Femur (tissue), 1 donor: ENCODE results near the gene TLE5.
"Not testable (repeated sequence)": the region's sequence is repeated elsewhere in the genome, so short reads cannot be mapped to it uniquely, and the experiment has no call there.

Source experiments
- DNase-seq: peaks from one replicate; pipeline ENCODE4 v3.0.0-alpha.2; 2017

The TLE5 gene

DNA sequence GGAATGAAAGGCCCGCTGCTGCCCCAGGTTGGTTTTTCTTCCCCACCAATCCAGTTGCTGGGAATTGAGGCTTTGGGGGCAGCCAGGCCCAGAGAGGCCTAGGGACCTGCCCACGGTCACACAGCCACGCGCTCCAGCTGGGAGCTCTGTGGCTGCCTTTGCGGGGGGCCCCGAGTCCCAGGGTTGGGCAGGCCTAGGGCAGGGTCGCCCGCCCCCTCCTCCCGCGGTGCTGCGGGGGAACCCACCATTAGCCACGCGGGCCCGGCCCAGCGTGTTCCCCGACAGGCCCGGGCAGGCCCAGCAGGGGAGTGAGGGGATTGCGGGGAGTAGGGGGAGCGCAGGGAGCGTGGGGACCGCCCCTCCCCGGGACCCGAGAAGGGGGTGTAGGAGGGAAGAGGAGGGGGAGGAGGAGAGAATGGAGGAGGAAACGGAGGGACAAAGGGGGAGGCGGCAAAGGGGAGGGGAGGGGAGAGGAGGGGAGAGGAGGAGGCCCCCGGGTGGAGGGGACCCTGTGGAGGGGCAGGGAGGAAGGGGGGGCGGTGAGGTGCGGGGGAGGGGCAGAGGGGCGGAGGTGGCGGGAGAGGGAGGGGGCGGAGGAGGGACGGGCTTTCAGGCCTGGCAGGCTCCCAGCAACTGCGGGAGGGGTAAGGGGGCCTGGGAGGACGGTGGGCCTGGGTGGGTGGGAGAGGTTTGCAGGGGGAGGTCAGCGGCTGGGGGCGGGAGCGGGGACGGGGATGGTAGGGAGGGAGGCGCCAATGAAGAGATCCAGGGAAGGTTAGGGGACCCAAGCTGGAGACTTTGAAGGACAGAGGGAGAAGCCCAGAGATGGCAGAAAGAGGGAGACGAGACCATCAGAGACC is 20.3 kb downstream of the TLE5 start:
- peak; percentile 55 for DNase-seq

GRCh38 chr19:3041327-3041726 is 21.0 kb downstream of the TLE5 start:
- no peak for DNase-seq

- no peak for DNase-seq
Observed at GRCh38 chr19:3039641-3040077, 22.6 kb downstream of the TLE5 start.

DNA sequence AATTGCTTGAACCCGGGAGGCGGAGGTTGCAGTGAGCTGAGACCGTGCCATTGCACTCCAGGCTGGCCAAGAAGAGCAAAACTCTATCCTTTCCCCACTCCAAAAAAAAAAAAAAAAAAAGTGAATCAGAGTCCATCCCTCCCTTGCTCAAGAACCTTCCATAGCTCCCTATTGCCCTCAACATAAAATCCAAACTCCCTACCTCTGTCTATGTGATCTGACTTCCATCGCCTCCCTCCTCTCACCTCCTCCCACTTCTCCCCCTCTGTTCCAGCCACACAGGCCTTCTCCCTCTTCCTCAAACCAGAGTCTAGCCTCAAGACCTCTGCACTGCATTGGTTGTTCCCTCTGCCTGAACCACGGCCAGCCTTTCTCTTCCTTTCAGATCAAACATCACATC is 23.2 kb downstream of the TLE5 start:
- no peak for DNase-seq

- DNase-seq: no peak
Observed at GRCh38 chr19:3038214-3038613, 24.1 kb downstream of the TLE5 start.

- DNase-seq: not testable (repeated sequence)
Observed at GRCh38 chr19:3036977-3037544, 25.2 kb downstream of the TLE5 start.

GRCh38 chr19:3036119-3036976 is 25.9 kb downstream of the TLE5 start:
- DNase-seq: peak; percentile 97

DNA sequence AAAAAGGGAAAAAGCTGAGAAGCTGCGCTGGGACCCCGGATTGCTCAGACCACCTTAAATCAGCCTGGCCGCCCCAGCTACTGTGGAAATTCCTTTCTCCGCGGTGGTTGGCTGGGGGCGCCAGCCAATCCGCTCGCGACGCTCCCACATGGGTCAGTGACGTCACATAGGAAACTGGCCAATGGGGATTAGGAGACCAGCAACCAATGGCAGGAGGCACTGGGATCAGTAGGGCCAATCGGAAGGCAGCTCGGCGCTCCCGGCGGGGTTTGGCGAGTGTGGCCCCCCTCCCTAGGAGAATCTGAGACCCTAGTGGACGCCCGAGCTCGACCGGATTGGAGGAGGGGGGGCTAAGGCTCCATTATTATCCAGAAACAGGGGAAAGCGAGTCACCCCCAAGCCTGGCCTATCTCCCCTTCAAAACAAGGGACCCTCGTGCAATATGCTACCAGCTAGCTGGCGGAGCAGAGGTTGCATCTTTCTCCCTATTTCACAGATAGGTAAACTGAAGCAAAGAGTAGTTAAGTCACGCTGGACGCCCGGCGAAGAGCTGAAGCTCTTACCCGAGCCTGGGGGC is 26.7 kb downstream of the TLE5 start:
- peak; percentile 99 for DNase-seq

DNA sequence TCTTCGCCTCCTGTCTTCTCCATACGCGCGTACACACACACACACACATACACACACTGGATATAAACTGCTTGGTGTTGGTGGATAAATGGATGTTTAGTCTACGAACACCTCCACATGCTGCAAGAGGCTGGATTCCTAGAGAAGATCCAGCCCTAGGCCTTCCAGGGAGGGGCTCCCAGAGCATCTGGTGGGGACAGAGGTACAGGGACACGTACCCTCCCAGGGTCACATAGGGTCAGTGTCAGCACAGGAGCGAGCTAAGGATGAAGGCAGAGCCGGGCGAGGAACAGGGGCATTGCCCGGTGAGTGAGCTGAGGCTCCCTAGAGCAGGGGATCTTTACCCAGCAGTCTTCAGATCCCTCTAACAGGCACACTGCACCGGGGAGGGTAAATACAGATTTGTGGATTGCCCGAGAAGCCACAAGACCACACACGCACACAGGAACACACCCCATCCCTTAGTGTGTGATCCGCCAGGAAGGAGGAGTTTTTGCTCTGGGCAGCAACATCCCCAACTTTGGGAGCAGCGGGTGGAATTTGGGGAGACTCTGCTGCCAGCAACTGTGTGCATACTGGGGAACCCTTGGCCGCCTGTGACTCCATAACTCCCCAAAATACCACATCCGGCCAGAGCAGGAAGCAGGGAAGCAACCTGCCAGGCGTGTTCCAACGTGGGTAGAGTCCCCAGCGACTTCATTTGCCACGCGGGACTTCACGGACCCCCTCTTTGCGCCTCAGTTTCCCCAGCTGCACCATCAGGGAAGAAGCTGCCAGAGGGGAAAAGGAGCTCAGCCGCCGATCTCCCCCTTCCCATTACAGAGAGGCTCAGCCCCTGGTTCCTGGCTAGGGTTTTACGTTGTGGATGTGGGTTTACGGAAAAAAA is 27.4 kb downstream of the TLE5 start:
- DNase-seq: peak; percentile 75

- DNase-seq: no peak
Observed at GRCh38 chr19:3034406-3034655, 28.0 kb downstream of the TLE5 start.

DNA sequence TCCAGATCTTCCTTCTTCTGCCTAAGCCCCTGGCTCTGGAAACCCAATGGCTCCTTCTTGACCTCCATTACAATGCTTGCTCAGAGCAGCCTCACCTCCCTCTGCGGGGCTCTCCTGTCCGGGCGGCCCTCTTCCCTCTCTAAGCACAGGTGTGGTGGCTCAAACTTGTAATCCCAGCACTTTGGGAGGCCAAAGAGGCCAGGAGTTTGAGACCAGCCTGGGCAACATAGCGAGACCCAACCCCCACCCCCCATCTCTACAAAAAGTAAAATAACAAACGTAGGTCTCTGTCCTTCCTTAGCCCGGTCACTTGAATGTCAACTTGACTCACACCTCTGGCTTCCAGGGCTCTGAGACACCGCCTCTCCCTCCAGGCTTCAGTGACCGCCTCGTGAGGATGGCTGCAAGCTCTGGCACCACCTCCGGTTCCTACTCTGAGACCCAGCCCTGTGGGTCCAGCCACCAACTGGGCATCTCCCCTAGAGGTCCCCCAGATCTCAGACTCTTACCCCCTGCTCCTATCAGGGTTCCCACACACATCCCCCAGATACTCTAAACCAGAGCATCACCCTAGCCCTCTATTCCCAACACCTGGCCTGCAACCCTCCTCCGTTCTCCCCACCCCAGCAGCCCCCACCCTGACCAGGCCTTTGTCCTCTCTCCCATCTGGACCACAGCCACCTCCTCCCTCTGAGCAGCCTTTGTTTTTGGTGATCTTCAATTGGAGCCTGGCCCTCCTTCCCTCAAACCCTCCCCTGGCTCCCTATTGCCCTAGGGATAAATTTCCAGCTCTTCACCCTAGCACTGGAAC is 28.5 kb downstream of the TLE5 start:
- DNase-seq: no peak

DNA sequence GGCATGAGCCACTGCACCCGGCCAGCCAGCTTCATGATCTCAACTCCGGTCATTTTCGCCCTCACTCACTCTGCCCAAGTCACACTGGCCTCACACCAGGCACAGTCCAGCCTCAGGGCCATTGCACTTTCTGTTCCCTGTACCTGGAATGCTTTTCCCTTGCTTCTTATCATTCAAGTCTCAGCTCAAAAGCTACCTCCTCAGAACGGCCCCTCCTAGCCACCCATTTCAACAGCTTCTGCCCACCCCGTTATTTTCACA is 30.8 kb downstream of the TLE5 start:
- DNase-seq: no peak

- DNase-seq: peak; percentile 47
Observed at GRCh38 chr19:3029065-3029923, 33.0 kb downstream of the TLE5 start, which contains the start of gene TLE2. TSS of gene TLE2 (minus strand) at chr19:3029280. CDS start at chr19:3028904, 376 bp downstream.

- no peak for DNase-seq
Observed at GRCh38 chr19:3028305-3029064, 33.8 kb downstream of the TLE5 start.

DNA sequence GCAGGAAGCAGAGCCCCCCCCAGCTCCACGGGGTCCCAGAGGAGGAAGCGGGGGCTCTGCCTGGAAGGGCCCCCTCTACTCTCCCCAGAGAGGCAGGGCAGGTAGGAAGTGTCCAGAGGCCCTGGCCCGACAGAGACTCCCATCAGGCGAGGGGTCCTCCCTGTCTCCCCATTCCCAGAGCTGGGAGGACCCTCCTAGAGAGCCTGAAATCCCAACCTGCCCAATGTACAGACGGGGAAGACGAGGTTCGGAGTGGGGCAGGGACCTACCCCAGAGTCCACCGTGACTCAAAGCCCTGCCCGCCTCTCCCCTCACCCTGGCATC is 34.4 kb downstream of the TLE5 start:
- no peak for DNase-seq

DNA sequence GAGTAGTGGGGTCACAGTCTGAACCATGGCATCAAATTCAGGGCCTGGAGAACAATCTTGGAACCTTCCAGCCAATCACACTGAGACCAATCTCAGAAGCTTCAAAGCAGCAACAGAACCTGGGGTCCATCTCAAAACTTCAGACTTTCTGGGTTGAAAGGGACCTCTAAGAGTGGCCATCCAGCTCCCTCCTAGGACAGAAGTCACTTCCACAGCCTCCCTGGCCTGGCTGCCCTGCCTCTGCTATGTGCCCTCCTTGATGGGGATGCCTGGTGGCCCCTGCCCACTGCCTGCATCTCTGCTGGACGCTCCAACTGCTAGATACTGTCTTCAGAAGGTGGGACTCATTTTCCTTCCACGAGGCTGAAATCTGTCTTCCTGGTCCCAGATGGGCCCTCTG is 35.0 kb downstream of the TLE5 start:
- DNase-seq: no peak

DNA sequence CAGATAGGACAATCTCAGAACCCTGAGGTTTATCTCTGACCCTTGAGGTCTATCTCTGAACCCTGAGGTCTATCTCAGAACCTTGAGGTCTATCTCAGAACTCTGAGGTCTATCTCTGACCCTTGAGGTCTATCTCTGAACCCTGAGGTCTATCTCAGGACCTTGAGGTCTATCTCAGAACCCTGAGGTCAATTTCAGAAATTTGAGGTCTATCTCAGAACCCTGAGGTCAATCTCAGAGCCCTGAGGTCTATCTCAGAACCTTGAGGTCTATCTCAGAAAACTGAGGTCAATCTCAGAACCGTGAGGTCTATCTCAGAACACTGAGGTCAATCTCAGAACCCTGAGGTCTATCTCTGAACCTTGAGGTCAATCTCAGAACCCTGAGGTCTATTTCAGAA is 35.5 kb downstream of the TLE5 start:
- DNase-seq: no peak

DNA sequence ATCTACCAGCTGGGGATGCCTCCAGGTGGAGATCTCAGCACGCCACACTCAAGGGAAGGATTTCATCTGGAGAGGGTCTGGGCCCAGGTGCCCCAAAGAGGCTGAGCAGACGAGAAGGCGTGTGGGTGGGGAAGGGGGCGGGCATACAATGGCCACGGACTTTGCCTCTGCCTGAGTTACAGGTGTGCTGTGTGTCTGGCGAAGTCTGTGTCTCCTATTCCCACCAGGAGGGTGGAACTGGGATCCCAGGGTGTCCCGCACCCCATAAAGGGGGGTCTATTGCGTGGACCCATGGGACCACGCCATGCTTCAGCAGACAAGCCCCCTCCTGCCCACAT is 36.8 kb downstream of the TLE5 start:
- no peak for DNase-seq

DNA sequence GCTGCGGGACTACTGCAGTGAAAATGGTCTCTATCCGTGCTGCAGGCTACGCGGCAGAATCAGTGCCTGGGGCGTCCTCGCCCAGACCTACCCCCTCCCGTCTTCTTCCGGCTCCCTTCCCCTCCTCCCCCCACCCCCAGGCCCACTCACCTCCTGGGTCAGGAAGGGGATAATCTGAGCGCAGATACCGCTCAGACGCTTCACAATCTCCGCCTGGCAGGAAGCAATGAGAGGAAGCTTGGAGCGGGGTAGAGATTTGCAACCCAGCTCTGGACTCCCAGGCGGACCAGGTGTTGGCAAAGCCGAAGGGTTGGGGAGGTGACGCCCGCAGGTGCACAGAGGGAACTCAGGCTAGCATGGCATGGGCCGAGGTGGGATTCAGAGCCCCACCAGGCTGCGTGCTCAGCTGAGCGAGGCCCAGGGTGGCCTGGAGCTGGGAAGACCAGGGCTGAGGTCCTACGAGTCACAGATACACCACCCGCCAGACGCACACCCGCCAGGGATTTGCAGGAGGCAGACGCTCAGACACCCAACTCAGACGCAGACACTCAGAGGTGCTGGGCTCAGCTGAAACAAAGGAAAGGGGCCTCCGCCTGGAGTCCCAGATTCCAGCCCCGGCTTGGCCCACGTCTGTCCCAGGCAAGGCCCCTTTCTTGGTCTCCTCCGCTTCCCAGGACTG is 37.3 kb downstream of the TLE5 start:
- no peak for DNase-seq

GRCh38 chr19:3024509-3024869 is 37.8 kb downstream of the TLE5 start:
- no peak for DNase-seq
